Left lobe of liver (tissue), 2 donors: ENCODE results near the gene DCANP1. TPM values are rescaled to one million over a fixed set of nuclear protein-coding genes. Genes with fewer than 3 reads are reported as not detected.
A peak's percentile ranks its signal among the peaks of the same experiment; 100 is the strongest.
"Not testable (repeated sequence)": the region's sequence is repeated elsewhere in the genome, so short reads cannot be mapped to it uniquely, and the experiment has no call there.

Experiments used
- ATAC-seq: fragments of 200-7000 bp; cut with Tn5 transposase; one replicate; pipeline ENCODE4 v1.9.1; 2020; ENCODE audit warnings: mild to moderate bottlenecking, moderate library complexity
- DNase-seq: peaks from one replicate; pipeline ENCODE4 v3.0.0-alpha.2; 2020; ENCODE audit warnings: low spot score
- total RNA-seq: library from RNA; stranded (reverse); gene quantifications from one replicate; pipeline ENCODE4 v1.2.1, GENCODE V29; 2021
- donor health status: DM: no; HTN: no; CAD: no; lungs with moderate emphysema.
- donor health status: DM: no; HTN: yes; CAD: no.

Gene DCANP1
- not detected for total RNA-seq

DNA sequence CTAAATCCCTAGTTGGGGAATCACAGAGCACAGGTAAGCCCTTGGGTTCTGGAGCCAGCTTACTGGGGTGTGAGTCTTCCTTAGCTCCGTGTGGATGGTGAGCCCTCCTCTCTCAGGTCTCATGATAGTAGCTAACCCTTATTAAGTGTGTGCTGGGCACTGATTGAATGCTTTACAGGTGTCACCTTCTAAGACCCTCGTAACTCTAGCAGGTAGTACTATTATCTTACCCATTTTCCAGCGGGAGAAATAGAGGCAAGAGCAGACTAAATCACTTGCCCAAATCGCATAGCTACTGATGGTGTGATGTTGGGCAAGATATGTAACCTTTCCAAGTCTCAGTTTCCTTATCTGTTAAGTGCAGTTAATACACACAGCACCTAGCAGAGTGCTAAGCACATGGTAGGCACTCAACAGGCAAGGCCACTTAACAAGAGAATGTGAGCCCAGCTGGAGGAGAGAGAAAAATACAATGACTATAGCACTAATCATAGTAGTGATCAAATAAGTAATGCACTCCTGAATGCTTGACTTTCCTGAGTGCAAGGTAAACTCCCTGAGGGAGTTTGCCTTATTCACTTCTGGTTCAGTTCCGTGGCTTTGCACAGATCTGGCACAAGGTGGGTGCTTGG, at the start of gene DCANP1:
Gene DCANP1, minus strand, starts transcription at position 51 of the 632 bp plus-strand sequence. CDS start 240 bp downstream, outside the sequence.
- DNase-seq, result peak; percentile 12
- no peak for ATAC-seq

- ATAC-seq, DNase-seq: not testable (repeated sequence)
Observed at GRCh38 chr5:135495531-135495930, 48.4 kb upstream of the DCANP1 start.

- no peak for ATAC-seq
Observed at GRCh38 chr5:135494196-135494595, 47.0 kb upstream of the DCANP1 start.

GRCh38 chr5:135493406-135494180, 46.4 kb upstream of the DCANP1 start:
- no peak for ATAC-seq

More at GRCh38 chr5:135494196-135494595, 47.0 kb upstream of the DCANP1 start:
- DNase-seq, result no peak

GRCh38 chr5:135492319-135492626, 45.1 kb upstream of the DCANP1 start:
- ATAC-seq, result no peak
- no peak for DNase-seq

More at GRCh38 chr5:135493406-135494180, 46.4 kb upstream of the DCANP1 start:
- DNase-seq, result no peak

- DNase-seq (no peak), ATAC-seq (peak; percentile 19)
Observed at GRCh38 chr5:135491552-135492318, 44.6 kb upstream of the DCANP1 start.

GRCh38 chr5:135491038-135491551, 43.9 kb upstream of the DCANP1 start:
- ATAC-seq, result no peak

DNA sequence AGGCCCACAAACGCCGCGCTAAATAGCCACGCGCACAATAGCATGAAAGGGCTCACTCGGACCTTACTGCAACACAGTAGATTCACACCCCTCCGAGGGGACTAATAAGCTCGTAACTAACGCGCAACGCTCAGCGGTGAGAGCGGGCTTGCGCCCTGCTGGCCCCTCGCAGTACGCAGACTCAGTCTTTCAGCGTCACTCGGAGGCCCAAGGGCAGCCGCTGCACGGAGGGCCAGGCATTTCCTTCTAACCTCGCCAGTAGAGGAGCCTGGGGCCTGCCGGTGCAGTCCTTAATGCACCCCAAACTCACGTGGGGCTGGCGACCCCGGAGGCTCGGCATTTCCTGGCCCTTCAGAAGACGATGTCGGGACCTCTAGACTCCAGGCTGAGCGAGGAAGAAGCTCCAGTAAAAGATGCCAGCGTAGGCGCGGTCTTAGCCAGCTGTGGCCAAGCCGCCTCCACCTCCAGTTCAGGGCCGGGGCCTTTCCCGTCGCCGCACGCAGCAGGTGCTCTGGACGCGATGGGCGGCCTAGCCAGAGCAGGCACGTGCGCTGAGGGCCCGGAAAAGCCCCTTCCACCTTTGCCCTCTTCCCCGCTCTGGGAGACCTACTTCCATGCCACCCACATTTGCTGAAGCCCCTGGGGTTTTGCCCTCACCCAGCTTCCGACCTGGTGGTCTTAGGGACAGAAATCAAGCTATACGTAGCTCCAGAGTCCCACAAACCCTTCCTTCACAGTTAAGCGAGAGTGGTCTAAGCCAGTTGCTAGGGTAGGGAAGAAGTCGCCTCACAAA, 43.3 kb upstream of the DCANP1 start:
- ATAC-seq, result no peak
- DNase-seq, result no peak

More at GRCh38 chr5:135491038-135491551, 43.9 kb upstream of the DCANP1 start:
- no peak for DNase-seq

GRCh38 chr5:135489466-135490244, 42.5 kb upstream of the DCANP1 start:
- DNase-seq, result no peak
- no peak for ATAC-seq

GRCh38 chr5:135488727-135489465, 41.7 kb upstream of the DCANP1 start:
- DNase-seq, result no peak
- ATAC-seq, result no peak

GRCh38 chr5:135487839-135488514, 40.8 kb upstream of the DCANP1 start:
- DNase-seq, result no peak
- no peak for ATAC-seq

DNA sequence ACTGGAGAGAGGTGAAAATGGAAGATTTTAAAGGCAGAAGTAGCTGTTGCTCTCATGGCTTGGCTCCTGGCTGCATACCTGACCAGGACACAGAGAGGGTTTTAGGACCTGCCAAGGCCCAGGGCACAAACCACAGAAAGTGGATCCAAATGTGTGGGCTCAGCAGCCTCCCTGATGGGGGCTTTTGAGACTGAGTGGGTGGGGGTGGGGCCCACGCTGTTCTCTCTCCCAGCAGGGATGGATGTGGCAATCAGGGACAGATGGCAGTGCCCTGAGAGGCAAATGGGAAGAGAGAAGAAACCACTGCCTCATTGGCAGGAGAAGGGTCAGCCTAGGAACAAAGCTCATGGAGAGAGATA, 39.9 kb upstream of the DCANP1 start:
- ATAC-seq (no peak), DNase-seq (no peak)

DNA sequence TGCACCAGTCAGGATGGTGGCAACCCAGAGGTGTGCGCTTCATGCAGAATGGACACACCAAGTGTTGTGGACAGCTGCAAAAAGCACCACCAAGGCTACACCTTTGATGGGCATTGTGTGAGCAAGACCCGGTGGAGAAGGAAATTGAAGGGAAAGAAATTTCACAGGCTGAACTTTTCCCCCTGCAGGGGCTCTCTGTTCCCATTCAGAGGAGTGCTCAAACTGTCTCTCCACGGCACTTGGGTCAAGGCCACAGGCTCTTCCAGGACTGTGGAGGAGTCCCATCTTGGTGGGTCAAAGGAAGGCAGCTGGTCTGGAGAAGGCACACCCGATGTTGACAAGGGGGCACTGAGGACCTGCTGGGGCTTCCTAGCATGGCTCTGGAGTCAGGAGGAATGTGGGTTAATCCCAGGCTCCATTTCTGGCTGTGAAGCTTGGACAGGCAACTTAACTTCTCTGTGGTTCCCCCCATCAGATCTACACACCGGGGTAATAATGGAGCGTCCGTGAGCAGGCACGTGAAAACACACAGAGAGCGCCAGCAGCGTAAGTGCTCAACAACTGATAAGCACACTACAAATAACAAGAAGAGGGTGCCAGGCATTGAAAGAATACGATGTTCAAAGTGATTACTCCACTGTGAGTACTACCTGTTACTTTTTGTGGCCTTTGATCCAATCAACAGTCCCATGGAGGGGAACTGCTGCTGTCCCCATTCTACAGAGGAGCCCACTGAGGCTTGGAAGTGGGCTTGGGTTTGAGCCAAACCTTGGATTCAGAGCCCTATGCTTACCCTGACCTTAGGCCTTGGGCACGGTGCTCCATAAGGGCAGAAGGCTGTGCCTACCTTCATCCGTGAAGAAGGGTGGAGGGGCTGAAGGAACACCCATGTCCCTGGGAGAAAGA, 39.2 kb upstream of the DCANP1 start:
- no peak for DNase-seq
- no peak for ATAC-seq

DNA sequence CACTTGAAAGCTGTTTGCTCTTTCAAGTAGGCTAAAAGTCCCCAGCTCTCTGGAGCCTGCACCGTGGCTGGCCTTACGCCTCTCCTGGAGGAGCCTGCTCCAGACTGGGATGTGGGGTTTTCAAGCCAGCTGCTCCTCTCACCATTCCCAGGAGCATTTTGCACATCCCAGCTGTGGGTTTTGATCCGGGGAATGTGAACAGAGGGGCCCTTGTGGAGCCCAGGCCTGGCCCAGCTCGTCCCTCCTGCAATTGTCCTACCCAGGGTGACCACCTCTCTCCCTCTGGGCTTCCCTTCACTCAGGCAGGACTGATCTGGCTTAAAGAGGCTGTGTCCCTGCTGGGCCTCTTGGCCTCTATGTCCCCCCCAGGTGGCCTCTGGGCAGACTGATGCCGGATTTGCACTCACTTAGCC, 37.5 kb upstream of the DCANP1 start:
- DNase-seq (no peak), ATAC-seq (no peak)

DNA sequence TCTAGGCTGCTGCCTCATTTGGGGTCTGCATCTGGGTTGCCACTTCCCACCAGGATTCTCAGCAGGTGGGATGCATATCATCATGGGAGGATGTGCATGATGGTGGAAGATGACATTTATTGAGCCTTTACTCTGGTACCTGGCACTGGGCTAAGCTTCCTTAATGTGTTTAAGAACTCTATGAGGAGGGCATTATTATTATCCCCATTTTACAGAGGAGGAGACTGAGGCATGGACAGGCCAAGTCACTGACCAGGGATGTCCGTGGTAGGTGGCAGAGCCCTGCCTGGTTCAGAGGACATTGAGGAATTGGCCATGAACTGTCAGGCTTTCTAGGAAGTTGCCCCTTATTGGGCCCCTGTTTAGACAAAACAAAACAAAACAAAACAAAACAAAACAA, 36.1 kb upstream of the DCANP1 start:
- DNase-seq, result no peak
- no peak for ATAC-seq

DNA sequence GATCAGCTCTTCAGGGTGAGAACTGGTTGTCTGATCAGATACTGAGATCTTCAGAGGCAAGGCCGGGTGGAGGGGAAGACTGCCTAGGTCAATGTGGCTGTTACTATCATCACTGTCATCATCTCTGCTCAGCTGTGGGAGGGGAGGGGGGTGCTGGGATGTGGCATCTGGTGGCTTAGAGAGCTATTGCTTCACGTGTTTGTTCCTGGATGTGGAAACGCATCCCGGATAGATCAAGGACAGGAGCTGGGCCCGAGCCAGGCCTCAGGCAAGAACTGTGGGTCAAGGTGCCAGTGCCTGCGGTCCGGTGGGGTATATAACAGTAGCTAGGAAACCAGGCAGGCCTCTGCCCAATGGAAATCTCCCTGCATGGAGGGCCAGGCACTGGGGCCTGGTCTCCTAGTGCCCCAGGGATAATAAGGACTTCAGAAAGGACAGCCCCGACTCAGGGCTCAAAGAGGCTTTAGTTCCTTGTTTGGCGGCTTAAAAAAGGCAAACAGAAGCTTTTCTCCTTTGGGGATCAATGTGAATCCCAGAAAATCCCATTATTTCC, 35.3 kb upstream of the DCANP1 start:
- ATAC-seq (peak; percentile 73), DNase-seq (peak; percentile 62)

GRCh38 chr5:135481909-135482311, 34.8 kb upstream of the DCANP1 start:
- no peak for ATAC-seq
- no peak for DNase-seq
